SK-N-SH (cell line): ENCODE data around the gene COL26A1. TPM values are rescaled to one million over a fixed set of nuclear protein-coding genes. Genes with fewer than 3 reads are reported as not detected.

Source experiments
- CTCF ChIA-PET: fragments of 300-600, 350-600 bp; formaldehyde crosslinking; extraction: SDS; loops from one replicate; lab custom pipeline; 2021; lab: Yijun Ruan, JAX
- POLR2A ChIA-PET: fragments of 350-600 bp; sonication (Branson Sonifier 250); formaldehyde crosslinking; extraction: SDS; loops from one replicate; lab custom pipeline; 2020; ENCODE audit warnings: antibody characterized with exemption, inconsistent platforms; lab: Yijun Ruan, JAX
- DNase-seq: peaks from one replicate; pipeline ENCODE4 v3.0.0; 2012
- H2AFZ ChIP-seq: fragments of 200-600 bp; sonication (generic); 2 replicates; pipeline ENCODE4 v1.8.1; 2016; ENCODE audit warnings: antibody characterized with exemption, mild to moderate bottlenecking, low read depth
- H3F3A ChIP-seq: fragments of 200-600 bp; sonication (generic); replicated peaks from 2 replicates; pipeline ENCODE3; 2016; ENCODE audit warnings: antibody characterized with exemption, mild to moderate bottlenecking; ENCODE audit not compliant: insufficient read depth
- H3K27ac ChIP-seq, 2 experiments: fragments of 200-500 bp in 1 of 2; fragments of 200-600 bp in 1 of 2; sonication (Bioruptor generic) in 1 of 2; sonication (generic), shearing (Covaris generic) in 1 of 2; 2 replicates each; pipeline versions ENCODE4 v1.5.1 to v1.6.1; 2014 to 2016; ENCODE audit warnings: low read depth in 2 of 2, inconsistent platforms in 1 of 2, low read length in 1 of 2, mild to moderate bottlenecking in 1 of 2, mixed read lengths in 1 of 2
- H3K27me3 ChIP-seq: fragments of 200-600 bp; sonication (generic), shearing (Covaris generic); 2 replicates; pipeline ENCODE4 v1.6.1; 2016; ENCODE audit warnings: mixed run types; ENCODE audit not compliant: insufficient read depth
- H3K36me3 ChIP-seq, 2 experiments: fragments of 200-500 bp in 1 of 2; fragments of 200-600 bp in 1 of 2; sonication (Bioruptor generic) in 1 of 2; sonication (generic) in 1 of 2; replicated peaks in 1 of 2; 2 replicates each; pipeline versions ENCODE3 to v1.5.1; 2014 to 2016; ENCODE audit warnings: low read length in 1 of 2, mild to moderate bottlenecking in 1 of 2; ENCODE audit not compliant: insufficient read depth in 2 of 2, control insufficient read depth in 1 of 2
- H3K4me1 ChIP-seq, 2 experiments: fragments of 200-500 bp in 1 of 2; fragments of 200-600 bp in 1 of 2; sonication (Bioruptor generic) in 1 of 2; sonication (generic), shearing (Covaris generic) in 1 of 2; 2 replicates each; pipeline versions ENCODE4 v1.5.1 to v1.6.1; 2014 to 2016; ENCODE audit warnings: low read depth in 1 of 2, low read length in 1 of 2, mixed run types in 1 of 2; ENCODE audit not compliant: insufficient read depth in 2 of 2, control insufficient read depth in 1 of 2
- H3K4me2 ChIP-seq: fragments of 200-600 bp; sonication (generic), shearing (Covaris generic); 2 replicates; pipeline ENCODE4 v1.6.1; 2017; ENCODE audit warnings: mixed run types
- H3K4me3 ChIP-seq, 2 experiments: fragments of 200-500 bp in 1 of 2; fragments of 200-600 bp in 1 of 2; sonication (Bioruptor generic) in 1 of 2; sonication (generic), shearing (Covaris generic) in 1 of 2; 2 replicates each; pipeline versions ENCODE4 v1.5.1 to v1.8.1; 2014 to 2016; ENCODE audit warnings: low read depth in 2 of 2, inconsistent platforms in 1 of 2, low read length in 1 of 2, mild to moderate bottlenecking in 1 of 2, mixed read lengths in 1 of 2, moderate library complexity in 1 of 2
- H3K79me2 ChIP-seq: fragments of 200-600 bp; sonication (generic); 2 replicates; pipeline ENCODE4 v1.8.1; 2017; ENCODE audit warnings: mild to moderate bottlenecking; ENCODE audit not compliant: insufficient read depth
- H3K9ac ChIP-seq: fragments of 200-600 bp; sonication (generic); 2 replicates; pipeline ENCODE4 v1.6.1; 2017; ENCODE audit warnings: mixed run types
- H3K9me2 ChIP-seq: fragments of 200-600 bp; sonication (generic); 2 replicates; pipeline ENCODE4 v1.6.1; 2017; ENCODE audit warnings: mixed run types
- H3K9me3 ChIP-seq: fragments of 200-600 bp; sonication (generic); 2 replicates; pipeline ENCODE4 v1.6.1; 2017; ENCODE audit warnings: mixed run types, mild to moderate bottlenecking, moderate library complexity
- H4K20me1 ChIP-seq: fragments of 200-600 bp; sonication (generic); 2 replicates; pipeline ENCODE4 v1.6.1; 2017; ENCODE audit warnings: mild to moderate bottlenecking, mixed run types; ENCODE audit not compliant: insufficient read depth
- CTCF ChIP-seq: fragments of 200-600 bp; sonication (generic); IDR thresholded peaks from 2 replicates; pipeline ENCODE4 v1.6.1; 2017; ENCODE audit warnings: antibody characterized with exemption, mild to moderate bottlenecking, moderate library complexity
- ELF1 ChIP-seq: IDR thresholded peaks from 2 replicates; pipeline ENCODE4 v1.4.0; 2012
- GATA2 ChIP-seq: sonication (generic); formaldehyde crosslinking; IDR thresholded peaks from 2 replicates; pipeline ENCODE4 v1.5.0; 2020; ENCODE audit warnings: mild to moderate bottlenecking, missing genetic modification reagents
- NRF1 ChIP-seq: IDR thresholded peaks from 2 replicates; pipeline ENCODE4 v1.6.1; 2012; ENCODE audit warnings: low read depth, mild to moderate bottlenecking, low read length
- PBX3 ChIP-seq: IDR thresholded peaks from 2 replicates; pipeline ENCODE4; 2012
- RAD21 ChIP-seq: IDR thresholded peaks from 2 replicates; pipeline ENCODE4 v1.6.1; 2012; ENCODE audit warnings: mild to moderate bottlenecking, low read length
- RCOR1 ChIP-seq: fragments of 150-350 bp; IDR thresholded peaks from 2 replicates; pipeline ENCODE4 v1.6.1; 2017; ENCODE audit warnings: antibody characterized with exemption, low read length
- RXRA ChIP-seq: IDR thresholded peaks from 2 replicates; pipeline ENCODE4 v1.4.0; 2012; ENCODE audit warnings: low read depth, mild to moderate bottlenecking, borderline replicate concordance
- SIN3A ChIP-seq: IDR thresholded peaks from 2 replicates; pipeline ENCODE4 v1.6.1; 2012; ENCODE audit warnings: low read depth, mild to moderate bottlenecking, low read length, moderate library complexity, borderline replicate concordance
- TAF1 ChIP-seq: IDR thresholded peaks from 2 replicates; pipeline ENCODE4 v1.6.1; 2012; ENCODE audit warnings: low read depth, mild to moderate bottlenecking, low read length, moderate library complexity, borderline replicate concordance
- TEAD4 ChIP-seq: IDR thresholded peaks from 2 replicates; pipeline ENCODE4 v1.4.0; 2012; ENCODE audit warnings: mild to moderate bottlenecking, borderline replicate concordance; ENCODE audit not compliant: insufficient read depth
- ZBTB33 ChIP-seq: IDR thresholded peaks from 2 replicates; pipeline ENCODE4 v1.4.0; 2012; ENCODE audit warnings: low read depth, borderline replicate concordance
- WGBS: methylation state at CpG from one replicate; pipeline ENCODE4 v1.1.6; 2017; ENCODE audit warnings: low lambda C conversion rate; 5-methylcytosine and 5-hydroxymethylcytosine counted together
- polyA plus RNA-seq, 3 experiments: library from polyadenylated mRNA; depleted of rRNA; stranded (reverse); fragments of >200 nt; gene quantifications; 2 replicates each; pipeline ENCODE4 v1.2.3, GENCODE V29; 2012
- TF ChIP-seq, protein P1 (sequence below): IDR thresholded peaks from 2 replicates; pipeline ENCODE4 v1.4.0; 2012; ENCODE audit warnings: low read depth

Gene COL26A1
- polyA plus RNA-seq, 1 of the 3 experiments (the other 2 are of a cell fraction), result 0.05 TPM

- ChIA-PET POLR2A (interaction anchor here (1.0 kb wide), 1 partner anchor 17 kb away, joined by 3 read pairs; no protein-coding TSS in a partner anchor), CTCF (interaction anchor here (0.7 to 7.7 kb wide), 8 partner anchors 9 to 110 kb away, joined by 3 to 71 read pairs (median 4); partner anchors contain the start of gene COL26A1)
- no peaks in the 10 kb centered on the region for H3K9me3 ChIP-seq
- peaks cover 3% of the 10 kb centered on the region for H3F3A ChIP-seq
- H3K27ac ChIP-seq, result no peak overlapping the region
- H3K9ac ChIP-seq, result no peak overlapping the region
- no peak overlapping the region for H3K4me3 ChIP-seq
- 25% methylated on average over 1 of the region's 1 CpG for WGBS
- H3K36me3 ChIP-seq, result no peaks in the 10 kb centered on the region
- no peak overlapping the region for H2AFZ ChIP-seq
- H3K9me2 ChIP-seq, result no peaks in the 10 kb centered on the region
- TF ChIP-seq GATA2 (CRISPR knock-in tag) (no peak), CTCF (peak; percentile 12; the same call in 1 of the 2 replicates), ZBTB33 (no peak)
- H3K4me1 ChIP-seq, result peaks cover 5 to 7% of the 10 kb centered on the region in 2 experiments; a peak in 1 of 4 replicates
- no peaks in the 10 kb centered on the region for H4K20me1 ChIP-seq
- no peak overlapping the region for H3K4me2 ChIP-seq
- H3K27me3 ChIP-seq, result peaks cover 19% of the 10 kb centered on the region; the same call in 1 of the 2 replicates
- no peak for DNase-seq
- no peaks in the 10 kb centered on the region for H3K79me2 ChIP-seq
Measured at GRCh38 chr7:101397770-101398324, 35.2 kb downstream of the COL26A1 start.

DNA sequence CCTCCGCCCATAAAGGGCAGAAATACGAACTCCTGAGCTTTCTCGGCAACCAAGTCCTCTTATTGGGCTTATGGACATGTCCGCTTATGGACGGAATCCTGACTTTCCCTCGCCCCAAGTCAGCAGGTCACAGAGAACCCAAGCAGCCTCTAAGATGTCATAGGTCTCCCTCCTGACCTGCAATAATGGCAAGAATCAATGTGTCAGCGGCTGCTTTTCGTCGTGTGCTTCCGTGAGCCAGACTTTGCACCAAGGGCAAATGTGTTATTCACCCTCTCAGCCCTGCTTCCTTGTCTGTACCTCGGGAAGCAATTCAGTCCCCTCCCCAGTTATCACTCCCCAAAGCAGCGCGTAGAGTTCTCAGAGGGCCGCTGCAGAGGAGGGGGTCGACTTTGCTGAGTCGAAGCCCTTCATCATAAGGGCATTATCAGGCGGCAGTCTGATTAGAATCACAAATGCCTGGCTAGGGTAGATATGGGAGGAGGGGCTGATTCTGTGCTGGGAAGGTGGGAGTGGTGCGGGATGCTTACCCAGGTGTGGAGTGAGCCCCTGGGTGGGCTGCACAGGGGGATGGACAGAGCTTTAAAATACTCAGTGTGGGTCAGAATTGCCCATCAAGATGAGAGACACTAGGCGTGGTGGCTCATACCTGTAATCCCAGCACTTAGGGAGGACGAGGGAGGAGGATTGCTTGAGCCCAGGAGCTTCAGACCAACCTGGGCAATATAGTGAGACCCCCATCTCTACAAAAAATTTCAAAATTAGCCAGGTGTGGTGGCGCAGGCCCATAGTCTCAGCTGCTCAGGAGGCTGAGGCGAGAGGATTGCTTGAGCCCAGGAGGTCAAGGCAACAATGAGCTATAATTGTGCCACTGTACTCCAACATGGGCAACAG is 36.0 kb downstream of the COL26A1 start:
- Histone ChIP-seq H3K4me3 (no peak overlapping the region), H3K36me3 (no peaks in the 10 kb centered on the region), H3K9me2 (no peaks in the 10 kb centered on the region), H3F3A (peaks cover 3% of the 10 kb centered on the region), H3K27me3 (peaks cover 19% of the 10 kb centered on the region; the same call in 1 of the 2 replicates), H3K4me1 (peaks cover 5 to 7% of the 10 kb centered on the region in 2 experiments; a peak in 1 of 4 replicates), H2AFZ (no peak overlapping the region), H3K79me2 (no peaks in the 10 kb centered on the region), H3K27ac (no peak overlapping the region), H4K20me1 (no peaks in the 10 kb centered on the region), H3K4me2 (no peak overlapping the region), H3K9ac (no peak overlapping the region), H3K9me3 (no peaks in the 10 kb centered on the region)
- 62% methylated on average over 22 of the region's 22 CpGs for WGBS
- POLR2A ChIA-PET, result interaction anchor here (1.0 kb wide), 1 partner anchor 18 kb away, joined by 3 read pairs; no protein-coding TSS in a partner anchor
- TF ChIP-seq, protein P1, sequence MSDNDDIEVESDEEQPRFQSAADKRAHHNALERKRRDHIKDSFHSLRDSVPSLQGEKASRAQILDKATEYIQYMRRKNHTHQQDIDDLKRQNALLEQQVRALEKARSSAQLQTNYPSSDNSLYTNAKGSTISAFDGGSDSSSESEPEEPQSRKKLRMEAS, result no peak
- TF ChIP-seq RXRA (no peak), NRF1 (no peak), TEAD4 (no peak), CTCF (no peak), TAF1 (no peak), SIN3A (no peak), RAD21 (no peak), PBX3 (no peak), ELF1 (no peak), RCOR1 (no peak)
- DNase-seq, result no peak
- CTCF ChIA-PET, result interaction anchor here (0.8 to 7.7 kb wide), 10 partner anchors 8 to 110 kb away, joined by 3 to 71 read pairs (median 4); partner anchors contain the start of gene COL26A1
